HEK293 (cell line): Measurements from ENCODE around the gene CDR2L.

Source experiments
- CTCF ChIA-PET: fragments of 350-600 bp; formaldehyde crosslinking; extraction: SDS; loops from one replicate; lab custom pipeline; 2021; ENCODE audit warnings: antibody characterized with exemption; lab: Yijun Ruan, JAX
- POLR2A ChIA-PET: fragments of 300-600 bp; formaldehyde crosslinking; extraction: SDS; loops from one replicate; lab custom pipeline; 2020; ENCODE audit warnings: antibody characterized with exemption, inconsistent platforms; lab: Yijun Ruan, JAX
- H3K27ac ChIP-seq: fragments of 200-500 bp; sonication (Bioruptor generic); 2 replicates; pipeline ENCODE4 v1.5.1; 2014; ENCODE audit warnings: low read depth, low read length, control low read depth, inconsistent platforms; ENCODE audit errors: extremely low read depth
- H3K36me3 ChIP-seq, 2 experiments: fragments of 200-500 bp in 1 of 2; sonication (Bioruptor generic) in 1 of 2; 1 replicate in 1 of 2; 2 replicates in 1 of 2; pipeline ENCODE4 v1.5.1; 2014 to 2017; ENCODE audit warnings: inconsistent platforms in 2 of 2, low read length in 2 of 2; ENCODE audit not compliant: control insufficient read depth in 2 of 2, insufficient read depth in 1 of 2
- H3K4me1 ChIP-seq: fragments of 200-500 bp; sonication (Bioruptor generic); 2 replicates; pipeline ENCODE4 v1.5.1; 2014; ENCODE audit warnings: mild to moderate bottlenecking, low read length, inconsistent platforms; ENCODE audit not compliant: control insufficient read depth, insufficient read depth
- H3K4me3 ChIP-seq: 2 replicates; pipeline ENCODE4 v1.5.1; 2011; ENCODE audit warnings: low read depth, mild to moderate bottlenecking, control low read depth, low read length, moderate library complexity
- H3K9me3 ChIP-seq: fragments of 200-500 bp; sonication (Bioruptor generic); 2 replicates; pipeline ENCODE4 v1.5.1; 2014; ENCODE audit warnings: low read depth, low read length, inconsistent platforms; ENCODE audit not compliant: control insufficient read depth, insufficient read depth
- ATF2 ChIP-seq: fragments of 450-650 bp; formaldehyde crosslinking; IDR thresholded peaks from 2 replicates; pipeline ENCODE4 v1.5.1; 2016; ENCODE audit warnings: missing biosample characterization, missing genetic modification characterization, low read depth
- GLIS1 ChIP-seq: fragments of 450-650 bp; formaldehyde crosslinking; IDR thresholded peaks from 2 replicates; pipeline ENCODE4 v1.5.1; 2016; ENCODE audit warnings: missing biosample characterization, missing genetic modification characterization
- GLIS2 ChIP-seq: fragments of 450-650 bp; formaldehyde crosslinking; IDR thresholded peaks from 2 replicates; pipeline ENCODE4 v1.5.1; 2016; ENCODE audit warnings: missing biosample characterization, missing genetic modification characterization
- REPIN1 ChIP-seq: fragments of 450-650 bp; formaldehyde crosslinking; IDR thresholded peaks from 2 replicates; pipeline ENCODE4 v1.5.1; 2017; ENCODE audit warnings: missing biosample characterization, missing genetic modification characterization, low read depth
- ZBTB21 ChIP-seq: fragments of 450-650 bp; formaldehyde crosslinking; IDR thresholded peaks from 2 replicates; pipeline ENCODE4 v1.5.1; 2017; ENCODE audit warnings: missing biosample characterization, missing genetic modification characterization
- ZBTB48 ChIP-seq: fragments of 450-650 bp; formaldehyde crosslinking; IDR thresholded peaks from 2 replicates; pipeline ENCODE4 v1.5.1; 2016; ENCODE audit warnings: missing biosample characterization, missing genetic modification characterization
- ZFP41 ChIP-seq: fragments of 450-650 bp; formaldehyde crosslinking; IDR thresholded peaks from 2 replicates; pipeline ENCODE4 v1.5.1; 2016; ENCODE audit warnings: missing biosample characterization, missing genetic modification characterization, borderline replicate concordance
- ZIC2 ChIP-seq: fragments of 450-650 bp; formaldehyde crosslinking; IDR thresholded peaks from 2 replicates; pipeline ENCODE4 v1.5.1; 2016; ENCODE audit warnings: missing biosample characterization, missing genetic modification characterization
- ZNF223 ChIP-seq: fragments of 450-650 bp; formaldehyde crosslinking; IDR thresholded peaks from 2 replicates; pipeline ENCODE4 v1.5.1; 2016; ENCODE audit warnings: missing biosample characterization, missing genetic modification characterization
- ZNF311 ChIP-seq: fragments of 450-650 bp; formaldehyde crosslinking; IDR thresholded peaks from 2 replicates; pipeline ENCODE4 v1.5.1; 2017; ENCODE audit warnings: missing biosample characterization, missing genetic modification characterization, borderline replicate concordance
- ZNF394 ChIP-seq: fragments of 450-650 bp; formaldehyde crosslinking; IDR thresholded peaks from 2 replicates; pipeline ENCODE4 v1.5.1; 2016; ENCODE audit warnings: missing biosample characterization, missing genetic modification characterization, mild to moderate bottlenecking, moderate library complexity, borderline replicate concordance
- ZNF426 ChIP-seq: fragments of 450-650 bp; formaldehyde crosslinking; IDR thresholded peaks from 2 replicates; pipeline ENCODE4 v1.5.1; 2017; ENCODE audit warnings: missing biosample characterization, missing genetic modification characterization, mild to moderate bottlenecking, inconsistent platforms, moderate library complexity
- ZNF513 ChIP-seq: fragments of 450-650 bp; IDR thresholded peaks from 2 replicates; pipeline ENCODE4 v1.5.1; 2018; ENCODE audit warnings: missing biosample characterization, missing genetic modification characterization
- ZNF549 ChIP-seq: fragments of 450-650 bp; IDR thresholded peaks from 2 replicates; pipeline ENCODE4 v1.5.1; 2018; ENCODE audit warnings: missing biosample characterization, missing genetic modification characterization, mild to moderate bottlenecking, inconsistent platforms, moderate library complexity
- ZNF560 ChIP-seq: fragments of 450-650 bp; formaldehyde crosslinking; IDR thresholded peaks from 2 replicates; pipeline ENCODE4 v1.5.1; 2017; ENCODE audit warnings: missing biosample characterization, missing genetic modification characterization, borderline replicate concordance
- ZNF561 ChIP-seq: fragments of 450-650 bp; IDR thresholded peaks from 2 replicates; pipeline ENCODE4 v1.5.1; 2018; ENCODE audit warnings: missing biosample characterization, missing genetic modification characterization, borderline replicate concordance
- ZNF623 ChIP-seq: fragments of 450-650 bp; formaldehyde crosslinking; IDR thresholded peaks from 2 replicates; pipeline ENCODE4 v1.5.1; 2016; ENCODE audit warnings: missing biosample characterization, missing genetic modification characterization
- ZNF677 ChIP-seq: fragments of 450-650 bp; IDR thresholded peaks from 2 replicates; pipeline ENCODE4 v1.5.0; 2018; ENCODE audit warnings: missing biosample characterization, mild to moderate bottlenecking, missing genetic modification characterization, moderate library complexity
- ZNF785 ChIP-seq: fragments of 450-650 bp; formaldehyde crosslinking; IDR thresholded peaks from 2 replicates; pipeline ENCODE4 v1.5.1; 2016; ENCODE audit warnings: missing biosample characterization, missing genetic modification characterization
- ZNF792 ChIP-seq: fragments of 450-650 bp; formaldehyde crosslinking; IDR thresholded peaks from 2 replicates; pipeline ENCODE4 v1.5.1; 2016; ENCODE audit warnings: missing biosample characterization, missing genetic modification characterization
- ZSCAN30 ChIP-seq: fragments of 450-650 bp; IDR thresholded peaks from 2 replicates; pipeline ENCODE4 v1.5.1; 2018; ENCODE audit warnings: missing biosample characterization, mild to moderate bottlenecking, missing genetic modification characterization, moderate library complexity
- ZSCAN4 ChIP-seq: fragments of 450-650 bp; formaldehyde crosslinking; IDR thresholded peaks from 2 replicates; pipeline ENCODE4 v1.5.1; 2017; ENCODE audit warnings: missing biosample characterization, missing genetic modification characterization

CDR2L gene

GRCh38 chr17:74999523-74999922 is 12.1 kb downstream of the CDR2L start (continued):
- TF ChIP-seq ZNF785 (tag by site-specific recombination) (no peak), GLIS2 (tag by site-specific recombination) (no peak), ZNF426 (no peak)
- TF ChIP-seq, all 188 proteins: peak for 0

GRCh38 chr17:75001915-75002843 is 14.7 kb downstream of the CDR2L start:
- Histone ChIP-seq H3K4me1 (no peaks in the 10 kb centered on the region; the same call in 1 of the 2 replicates), H3K36me3 (peaks cover 11 to 49% of the 10 kb centered on the region in 2 experiments; a peak in 2 of 3 replicates), H3K27ac (no peak overlapping the region), H3K4me3 (no peak overlapping the region), H3K9me3 (no peaks in the 10 kb centered on the region)
- CTCF ChIA-PET, result no interaction called here
- TF ChIP-seq ZNF311 (no peak), ZNF394 (tag by site-specific recombination) (peak; percentile 79), ZNF223 (tag by site-specific recombination) (no peak), ZNF623 (tag by site-specific recombination) (no peak), ZNF792 (tag by site-specific recombination) (no peak), ZNF549 (tag by site-specific recombination) (no peak), REPIN1 (tag by site-specific recombination) (no peak), ZIC2 (tag by site-specific recombination) (peak; percentile 93), ZFP41 (tag by site-specific recombination) (no peak)
- POLR2A ChIA-PET, result interaction anchor here (1.4 kb wide), 1 partner anchor 10 kb away, joined by 5 read pairs; the partner anchor contains the start of gene MRPL58

- Histone ChIP-seq H3K4me1 (no peaks in the 10 kb centered on the region; the same call in 1 of the 2 replicates), H3K4me3 (no peak overlapping the region), H3K27ac (no peak overlapping the region)
- CTCF ChIA-PET, result interaction anchor here (0.6 to 0.7 kb wide), 2 partner anchors 9 to 46 kb away, joined by 3 to 4 read pairs; no protein-coding TSS in a partner anchor
- POLR2A ChIA-PET, result interaction anchor here (2.1 kb wide), 1 partner anchor 9 kb away, joined by 12 read pairs; the partner anchor contains the start of gene MRPL58
- TF ChIP-seq ZBTB21, result no peak
- no peak for TF ChIP-seq ATF2 (tag by site-specific recombination)
- TF ChIP-seq ZNF677 (tag by site-specific recombination), result no peak
- TF ChIP-seq ZSCAN4 (tag by site-specific recombination), result no peak
- TF ChIP-seq ZSCAN30 (tag by site-specific recombination), result no peak
- TF ChIP-seq ZNF561, result no peak
- no peak for TF ChIP-seq ZNF513 (tag by site-specific recombination)
- TF ChIP-seq ZBTB48 (tag by site-specific recombination), result no peak
- TF ChIP-seq ZNF560 (tag by site-specific recombination), result no peak
- no peak for TF ChIP-seq GLIS1 (tag by site-specific recombination)
- TF ChIP-seq, all 188 proteins: peak for 0
- Histone ChIP-seq H3K36me3 (peaks cover 11 to 49% of the 10 kb centered on the region in 2 experiments; a peak in 2 of 3 replicates), H3K9me3 (no peaks in the 10 kb centered on the region)
Measured at GRCh38 chr17:75003070-75003956, 15.9 kb downstream of the CDR2L start.
